Transverse colon (tissue), 4 donors: ENCODE data around the gene IFITM2. TPM values are rescaled to one million over a fixed set of nuclear protein-coding genes. Genes with fewer than 3 reads are reported as not detected.
"Not testable (repeated sequence)": the region's sequence is repeated elsewhere in the genome, so short reads cannot be mapped to it uniquely, and the experiment has no call there.

ENCODE experiments used
- DNase-seq: peaks from one replicate; pipeline ENCODE4 v3.0.0-alpha.2; 2019
- H3K27ac ChIP-seq, 4 donors: fragments of 200-600 bp; sonication (generic); 2 replicates each; pipeline ENCODE4 v1.5.1; 2016 to 2018; ENCODE audit warnings: inconsistent platforms in 4 of 4
- H3K27me3 ChIP-seq: fragments of 200-600 bp; sonication (generic); 2 replicates; pipeline ENCODE4 v1.5.1; 2017; ENCODE audit warnings: inconsistent platforms
- H3K36me3 ChIP-seq, 4 donors: fragments of 200-600 bp; sonication (generic); 2 replicates each; pipeline ENCODE4 v1.5.1; 2017 to 2019; ENCODE audit warnings: inconsistent platforms in 4 of 4
- H3K4me1 ChIP-seq, 4 donors: fragments of 200-600 bp; sonication (generic); 2 replicates each; pipeline ENCODE4 v1.5.1; 2017 to 2020; ENCODE audit warnings: inconsistent platforms in 4 of 4
- H3K4me3 ChIP-seq, 4 donors: fragments of 200-600 bp; sonication (generic); 1 replicate in 1 of 4; 2 replicates in 3 of 4; pipeline versions ENCODE4 v1.5.1 to v1.6.1; 2017 to 2019; ENCODE audit warnings: inconsistent platforms in 4 of 4
- H3K9me3 ChIP-seq, 2 donors: fragments of 200-600 bp; sonication (generic); 2 replicates each; pipeline ENCODE4 v1.5.1; 2017 to 2019; ENCODE audit warnings: inconsistent platforms in 2 of 2
- EP300 ChIP-seq: sonication (generic); formaldehyde crosslinking; IDR thresholded peaks from one replicate; pipeline ENCODE4 v1.6.1; 2017; ENCODE audit warnings: antibody characterized with exemption, low read depth
- POLR2A ChIP-seq: fragments of 450-650 bp; IDR thresholded peaks from one replicate; pipeline ENCODE4 v1.6.1; 2016; ENCODE audit warnings: antibody characterized with exemption, mild to moderate bottlenecking, moderate library complexity
- POLR2AphosphoS5 ChIP-seq, 3 donors: sonication (generic); formaldehyde crosslinking; IDR thresholded peaks; one replicate each; pipeline ENCODE4 v1.6.1; 2016; ENCODE audit warnings: antibody characterized with exemption in 3 of 3
- WGBS, 2 donors: methylation state at CpG; one replicate each; pipeline ENCODE4 v1.1.5; 2018; ENCODE audit warnings: low coverage in 1 of 2; 5-methylcytosine and 5-hydroxymethylcytosine counted together
- in situ Hi-C, 4 donors: fragments of 200-750 bp; cut with MboI; loops; one replicate each; pipeline versions ENCODE4 v1.15.0 to v1.15.1; 2017; ENCODE audit warnings: low sequenced_read_pairs in 3 of 4, low pct_ligation_motif_present in 1 of 4, low pct_unique_long_range_greater_than_20kb in 1 of 4
- intact Hi-C: fragments of 100-400 bp; cut with DNase I; formaldehyde crosslinking; loops from one replicate; pipeline ENCODE4 v1.15.1; 2023; ENCODE audit warnings: low total_unique reads
- total RNA-seq, 4 donors: library from RNA; depleted of rRNA; stranded (reverse); fragments of >200 nt; gene quantifications; one replicate each; pipeline ENCODE4 v1.1.0, GENCODE V29; 2016
- TF ChIP-seq, protein P1 (sequence below), 5 experiments: fragments of 200-600 bp in 3 of 5; fragments of 450-650 bp in 2 of 5; sonication (generic) in 3 of 5; IDR thresholded peaks; 1 replicate in 2 of 5; 2 replicates in 3 of 5; pipeline ENCODE4 v1.5.1; 2016 to 2017; ENCODE audit warnings: antibody characterized with exemption in 5 of 5, inconsistent platforms in 3 of 5, mild to moderate bottlenecking in 2 of 5, moderate library complexity in 1 of 5

IFITM2 gene
- total RNA-seq, 4 donors from 2014 or later, result 19.1 to 78.6 (median 49.8) TPM

- TF ChIP-seq POLR2AphosphoS5 (IDR thresholded peaks at IDR 0.05) (no peak), EP300 (no peak), POLR2A (no peak)
- TF ChIP-seq, protein P1, sequence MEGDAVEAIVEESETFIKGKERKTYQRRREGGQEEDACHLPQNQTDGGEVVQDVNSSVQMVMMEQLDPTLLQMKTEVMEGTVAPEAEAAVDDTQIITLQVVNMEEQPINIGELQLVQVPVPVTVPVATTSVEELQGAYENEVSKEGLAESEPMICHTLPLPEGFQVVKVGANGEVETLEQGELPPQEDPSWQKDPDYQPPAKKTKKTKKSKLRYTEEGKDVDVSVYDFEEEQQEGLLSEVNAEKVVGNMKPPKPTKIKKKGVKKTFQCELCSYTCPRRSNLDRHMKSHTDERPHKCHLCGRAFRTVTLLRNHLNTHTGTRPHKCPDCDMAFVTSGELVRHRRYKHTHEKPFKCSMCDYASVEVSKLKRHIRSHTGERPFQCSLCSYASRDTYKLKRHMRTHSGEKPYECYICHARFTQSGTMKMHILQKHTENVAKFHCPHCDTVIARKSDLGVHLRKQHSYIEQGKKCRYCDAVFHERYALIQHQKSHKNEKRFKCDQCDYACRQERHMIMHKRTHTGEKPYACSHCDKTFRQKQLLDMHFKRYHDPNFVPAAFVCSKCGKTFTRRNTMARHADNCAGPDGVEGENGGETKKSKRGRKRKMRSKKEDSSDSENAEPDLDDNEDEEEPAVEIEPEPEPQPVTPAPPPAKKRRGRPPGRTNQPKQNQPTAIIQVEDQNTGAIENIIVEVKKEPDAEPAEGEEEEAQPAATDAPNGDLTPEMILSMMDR (IDR thresholded peaks at IDR 0.05), result no peak
- H3K36me3 ChIP-seq, result no peaks in the 10 kb centered on the region
- 69 to 79% methylated on average over 2 to 3 of the region's 3 CpGs for WGBS, 2 donors
- no peak for DNase-seq
- H3K9me3 ChIP-seq, result no peaks in the 10 kb centered on the region
- H3K27me3 ChIP-seq, result no peaks in the 10 kb centered on the region
- in situ Hi-C loops, result no loop called here
- intact Hi-C loops, result no loop called here
- no peak overlapping the region for H3K27ac ChIP-seq
- H3K4me3 ChIP-seq, result no peak overlapping the region
- peaks cover 0 to 11% (median 0%) of the 10 kb centered on the region in 4 donors for H3K4me1 ChIP-seq
These were observed 38.9 kb downstream of the IFITM2 start for GRCh38 chr11:346529-346928.

DNA sequence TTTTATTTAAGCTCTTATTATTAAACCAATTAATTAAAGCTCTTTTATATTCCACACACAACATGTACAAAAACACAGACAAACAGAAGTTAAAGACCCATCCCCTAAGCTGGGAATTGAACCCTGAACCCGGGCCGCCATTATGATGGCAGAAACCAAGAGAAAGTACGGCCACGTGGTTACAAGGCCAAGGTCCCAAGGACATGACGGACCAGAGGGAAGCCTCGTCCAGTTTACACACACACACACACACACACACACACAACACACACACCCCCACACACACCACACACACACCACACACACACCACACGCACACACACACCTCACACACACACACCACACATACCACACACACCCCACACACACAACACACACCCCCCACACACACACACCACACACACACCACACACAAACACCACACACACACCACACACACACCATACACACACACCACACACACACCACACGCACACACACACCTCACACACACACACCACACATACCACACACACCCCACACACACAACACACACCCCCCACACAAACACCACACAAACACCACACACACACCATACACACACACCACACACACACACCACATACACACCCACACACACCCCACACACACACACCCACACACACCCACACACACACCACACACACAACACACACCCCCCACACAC, 41.8 kb downstream of the IFITM2 start:
- H3K27me3 ChIP-seq, intact Hi-C loops, H3K4me3 ChIP-seq, H3K9me3 ChIP-seq, in situ Hi-C loops, H3K36me3 ChIP-seq, DNase-seq, H3K27ac ChIP-seq: not testable (repeated sequence)
- WGBS, 2 donors, result 85 to 86% methylated on average over 5 to 8 of the region's 8 CpGs
- peaks cover 11 to 26% (median 17%) of the 10 kb centered on the region in 4 donors for H3K4me1 ChIP-seq

- Histone ChIP-seq H3K4me1 (peaks cover 12 to 28% (median 19%) of the 10 kb centered on the region in 4 donors), H3K27ac (peak overlapping the region in 2 of 4 donors; percentile 26 to 34)
- H3K36me3 ChIP-seq, DNase-seq, in situ Hi-C loops, H3K4me3 ChIP-seq, H3K9me3 ChIP-seq, intact Hi-C loops, H3K27me3 ChIP-seq: not testable (repeated sequence)
- WGBS, 2 donors, result 49% methylated on average over 16 of the region's 16 CpGs; no CpG with 5 or more reads in 1 of the 2 donors
These were observed 42.6 kb downstream of the IFITM2 start for GRCh38 chr11:350033-350722.

- H3K27ac ChIP-seq, result peak overlapping the region in 2 of 4 donors; percentile 26 to 34
- in situ Hi-C loops, result no loop called here
- TF ChIP-seq POLR2AphosphoS5 (IDR thresholded peaks at IDR 0.05), result no peak
- TF ChIP-seq, protein P1 (IDR thresholded peaks at IDR 0.05), result no peak
- TF ChIP-seq POLR2A, result no peak
- TF ChIP-seq EP300, result no peak
- H3K36me3 ChIP-seq, result no peaks in the 10 kb centered on the region
- no peaks in the 10 kb centered on the region for H3K27me3 ChIP-seq
- H3K9me3 ChIP-seq, result no peaks in the 10 kb centered on the region
- 61 to 66% methylated on average over 10 to 18 of the region's 18 CpGs for WGBS, 2 donors
- intact Hi-C loops, result no loop called here
- no peak overlapping the region for H3K4me3 ChIP-seq
- peaks cover 18 to 34% (median 25%) of the 10 kb centered on the region in 4 donors for H3K4me1 ChIP-seq
- no peak for DNase-seq
These were observed 43.2 kb downstream of the IFITM2 start for GRCh38 chr11:350723-351255.

GRCh38 chr11:351411-351810, 43.8 kb downstream of the IFITM2 start:
- in situ Hi-C loops, result no loop called here
- Histone ChIP-seq H3K27me3 (no peaks in the 10 kb centered on the region), H3K4me3 (no peak overlapping the region), H3K27ac (peak overlapping the region in 2 of 4 donors; percentile 26 to 34), H3K36me3 (no peaks in the 10 kb centered on the region), H3K9me3 (no peaks in the 10 kb centered on the region), H3K4me1 (peaks cover 18 to 34% (median 26%) of the 10 kb centered on the region in 4 donors)
- TF ChIP-seq POLR2A (no peak), EP300 (no peak), POLR2AphosphoS5 (IDR thresholded peaks at IDR 0.05) (no peak)
- TF ChIP-seq, protein P1 (IDR thresholded peaks at IDR 0.05), result no peak
- no peak for DNase-seq
- 96% methylated on average over 14 of the region's 14 CpGs; no CpG with 5 or more reads in 1 of the 2 donors for WGBS, 2 donors
- intact Hi-C loops, result no loop called here
